Activated CD4-positive, alpha-beta T cell treated with anti-CD3 and anti-CD28 coated beads for 4 hours (primary cell): ENCODE measurements around the gene RAB44.
A peak's percentile ranks its signal among the peaks of the same experiment; 100 is the strongest.

Source experiments
- DNase-seq, 2 donors: peaks; one replicate each; pipeline ENCODE4 v3.0.0-alpha.2; 2020

RAB44 gene

GRCh38 chr6:36733300-36733699, 35.7 kb downstream of the RAB44 start:
- DNase-seq: no peak

- no peak for DNase-seq
Observed at GRCh38 chr6:36734486-36735060, 36.9 kb downstream of the RAB44 start.

- DNase-seq: no peak
Observed at GRCh38 chr6:36735110-36736071, 37.8 kb downstream of the RAB44 start.

GRCh38 chr6:36737043-36737785, 39.6 kb downstream of the RAB44 start:
- DNase-seq: no peak

GRCh38 chr6:36738108-36738507, 40.5 kb downstream of the RAB44 start:
- DNase-seq: no peak

- no peak for DNase-seq
Observed at GRCh38 chr6:36739947-36740817, 42.6 kb downstream of the RAB44 start.

GRCh38 chr6:36740818-36741179, 43.2 kb downstream of the RAB44 start:
- no peak for DNase-seq

- DNase-seq: no peak
Observed at GRCh38 chr6:36742146-36742545, 44.5 kb downstream of the RAB44 start.

GRCh38 chr6:36743032-36743431, 45.4 kb downstream of the RAB44 start:
- no peak for DNase-seq

- DNase-seq: no peak
Observed at GRCh38 chr6:36743538-36744303, 46.1 kb downstream of the RAB44 start.

GRCh38 chr6:36744304-36744673, 46.7 kb downstream of the RAB44 start:
- no peak for DNase-seq

- DNase-seq: no peak
Observed at GRCh38 chr6:36745283-36745682, 47.7 kb downstream of the RAB44 start.

GRCh38 chr6:36745836-36746235, 48.2 kb downstream of the RAB44 start:
- DNase-seq: no peak

- DNase-seq: no peak
Observed at GRCh38 chr6:36746251-36746650, 48.6 kb downstream of the RAB44 start.

- DNase-seq: no peak
Observed at GRCh38 chr6:36749829-36750489, 52.3 kb downstream of the RAB44 start.

- no peak for DNase-seq
Observed at GRCh38 chr6:36751091-36751490, 53.5 kb downstream of the RAB44 start.

GRCh38 chr6:36751833-36752186, 54.2 kb downstream of the RAB44 start:
- no peak for DNase-seq

- DNase-seq: peak in 1 of 2 donors; percentile 25
Observed at GRCh38 chr6:36752187-36752885, 54.7 kb downstream of the RAB44 start.

- DNase-seq: no peak
Observed at GRCh38 chr6:36752886-36753506, 55.4 kb downstream of the RAB44 start.

- no peak for DNase-seq
Observed at GRCh38 chr6:36753671-36754405, 56.2 kb downstream of the RAB44 start.
